Esophagus squamous epithelium (tissue), 4 donors: ENCODE results near the gene ABCA3.

Experiments
- CTCF ChIP-seq, 6 experiments: fragments of 450-650 bp in 4 of 6; fragments of 200-600 bp in 2 of 6; sonication (generic) in 2 of 6; IDR thresholded peaks; one replicate each; pipeline ENCODE4 v1.5.1; 2016 to 2019; ENCODE audit warnings: antibody characterized with exemption in 6 of 6, mild to moderate bottlenecking in 4 of 6, moderate library complexity in 4 of 6
- POLR2A ChIP-seq, 4 donors: fragments of 450-650 bp; IDR thresholded peaks; one replicate each; pipeline ENCODE4 v1.6.1; 2017; ENCODE audit warnings: antibody characterized with exemption in 4 of 4, mild to moderate bottlenecking in 4 of 4, moderate library complexity in 3 of 4

- TF ChIP-seq CTCF (IDR thresholded peaks at IDR 0.05) = no peak
- TF ChIP-seq POLR2A (IDR thresholded peaks at IDR 0.05) = no peak
Observed at GRCh38 chr16:2243031-2243528, 97.4 kb downstream of the ABCA3 start.
